NOMO-1 (cell line): ENCODE results near the gene NIN.

Source experiments
- DNase-seq, 2 experiments: peaks; one replicate each; lab custom pipeline; 2025; ENCODE audit not compliant: unreplicated experiment in 2 of 2; lab: John Stamatoyannopoulos, UW

Gene NIN

GRCh38 chr14:50768680-50769079, 62.3 kb downstream of the NIN start:
- no peak for DNase-seq

DNA sequence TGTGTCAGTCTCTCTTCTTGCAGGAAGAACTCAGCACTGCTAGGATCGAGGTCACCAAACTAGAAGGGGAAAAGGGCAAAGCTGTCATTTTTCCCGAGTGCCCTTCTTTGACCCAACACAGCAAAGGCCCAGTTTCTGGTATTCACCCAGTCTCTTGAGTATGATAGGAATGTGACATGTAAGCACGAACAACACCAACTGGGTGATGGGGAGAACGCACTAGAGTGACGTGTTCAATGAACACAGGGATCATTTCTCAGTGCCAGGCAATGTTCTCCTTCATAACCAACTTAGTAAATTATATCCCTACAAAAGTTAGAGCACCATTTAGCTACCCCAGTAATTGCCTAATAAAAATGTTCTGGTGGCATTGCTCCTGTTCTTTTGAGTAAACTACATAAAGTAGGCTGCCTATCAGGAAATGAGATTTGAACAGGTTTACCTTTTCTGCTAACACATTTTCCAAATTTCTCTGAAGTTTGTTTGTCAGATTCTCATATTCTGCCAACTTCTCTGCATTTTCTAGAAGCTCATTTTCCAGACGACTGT, 64.5 kb downstream of the NIN start:
- no peak for DNase-seq

GRCh38 chr14:50763382-50764007, 67.5 kb downstream of the NIN start:
- DNase-seq, result no peak

DNA sequence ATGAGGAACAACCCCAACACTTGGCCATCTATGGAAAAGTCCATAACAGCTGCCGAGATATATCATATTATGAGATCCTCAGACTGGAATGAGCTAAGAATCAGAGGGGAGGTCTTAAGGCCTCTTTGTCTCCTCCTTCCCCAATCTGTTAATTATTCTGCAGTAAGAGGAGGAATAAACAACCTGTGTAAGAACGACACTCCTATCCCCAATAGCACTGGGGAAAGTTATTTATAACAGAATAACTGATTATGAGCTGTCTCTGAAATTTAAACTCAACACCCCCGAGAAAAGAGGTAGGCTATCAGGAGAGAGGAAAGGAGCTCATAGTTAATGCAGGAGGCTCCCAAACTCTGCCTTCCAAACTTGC, 68.0 kb downstream of the NIN start:
- DNase-seq, result no peak

GRCh38 chr14:50762001-50762930, 68.7 kb downstream of the NIN start:
- no peak for DNase-seq

DNA sequence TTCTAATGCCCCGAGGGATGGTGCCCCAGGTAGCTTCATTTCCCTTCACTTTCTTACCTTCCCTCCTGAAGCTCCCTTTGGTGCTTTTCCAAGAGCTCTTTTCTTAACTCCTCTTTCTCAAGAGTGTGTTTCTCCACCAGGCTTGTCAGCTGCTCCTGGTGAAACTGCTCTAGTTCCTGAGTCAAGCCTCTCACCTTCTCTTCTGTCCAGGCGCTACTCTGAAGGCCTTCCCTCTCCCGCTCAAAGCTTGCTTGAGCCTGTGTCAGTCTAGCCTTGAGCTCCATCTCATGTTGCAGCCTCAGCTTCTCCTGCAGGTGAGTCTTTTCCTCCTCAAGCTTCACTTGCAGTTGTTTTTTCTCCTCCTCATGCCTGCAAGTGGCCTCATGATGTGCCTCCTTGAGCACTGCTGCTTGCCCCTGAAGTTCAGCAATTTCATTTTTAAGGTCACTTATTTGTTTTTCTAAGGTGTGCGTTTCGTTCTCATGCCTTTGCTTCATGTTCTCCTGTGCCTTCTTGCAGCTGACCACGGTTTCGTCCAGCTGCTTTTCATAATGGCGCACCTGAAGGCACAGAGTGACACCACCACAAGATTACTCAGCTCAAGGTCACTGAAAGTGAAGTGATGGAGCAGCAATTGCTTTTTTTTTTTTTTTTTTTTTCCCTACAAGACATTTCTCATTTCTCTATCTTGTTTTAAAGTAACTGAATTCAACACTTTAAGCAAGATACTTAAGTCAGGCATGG, 71.0 kb downstream of the NIN start:
- no peak for DNase-seq

DNA sequence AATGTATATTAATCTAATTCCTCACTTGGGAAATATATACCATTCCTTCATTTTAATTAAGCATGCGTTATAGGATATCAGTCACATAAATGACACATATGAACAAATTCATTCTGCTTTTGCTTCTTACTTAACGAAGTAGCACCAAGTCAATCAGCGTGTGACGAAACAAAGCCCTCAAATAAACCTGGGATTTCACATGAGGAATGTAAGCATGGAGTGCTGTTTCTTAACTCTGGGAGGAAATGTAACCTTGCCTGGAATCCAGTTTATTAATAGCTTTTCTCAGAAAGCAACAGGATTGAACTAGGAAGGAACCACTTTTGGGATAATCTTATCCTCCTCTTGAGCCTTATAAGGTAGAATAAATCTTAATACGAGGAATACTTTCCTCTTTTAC, 72.0 kb downstream of the NIN start:
- DNase-seq, result no peak

DNA sequence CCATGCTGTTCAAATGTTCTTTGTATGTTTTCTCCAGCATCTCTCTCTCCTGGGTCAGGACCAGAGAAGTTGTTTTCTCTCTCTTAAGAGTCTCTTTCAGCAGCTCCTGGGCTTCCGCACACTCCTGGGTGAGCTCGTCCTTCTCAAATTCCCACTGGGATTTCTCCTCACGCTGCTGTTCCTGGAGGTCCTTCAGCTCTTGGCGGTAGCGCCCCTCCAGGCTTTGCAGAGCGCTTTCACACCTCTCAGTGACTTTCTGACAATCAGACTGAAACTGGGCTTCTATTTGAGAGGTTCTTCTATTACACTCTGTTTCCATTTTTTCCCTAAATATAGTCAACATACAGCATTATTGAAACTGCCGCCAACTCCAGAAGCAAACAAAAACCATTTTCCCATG, 72.7 kb downstream of the NIN start:
- DNase-seq, result no peak

GRCh38 chr14:50757702-50758101, 73.3 kb downstream of the NIN start:
- no peak for DNase-seq

DNA sequence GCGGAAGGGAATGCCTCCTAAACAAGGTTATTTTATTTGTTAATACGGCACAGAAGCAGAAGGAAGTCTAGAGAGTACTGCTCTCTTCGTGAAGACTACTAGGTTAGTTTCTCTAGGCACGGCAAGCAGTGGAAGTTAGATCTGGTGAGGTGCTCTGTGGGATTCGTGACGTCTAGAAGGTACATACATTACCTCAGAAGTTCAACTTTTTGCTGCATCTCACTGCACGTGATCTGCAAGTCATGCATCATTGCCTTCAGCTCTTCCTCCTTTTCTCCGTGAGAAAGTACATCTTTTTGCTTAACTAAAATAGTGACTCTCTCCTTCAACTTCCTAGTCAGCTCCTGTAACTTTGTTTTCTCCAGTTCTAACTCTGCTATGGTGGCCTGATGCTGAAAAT, 74.7 kb downstream of the NIN start:
- DNase-seq, result no peak

- no peak for DNase-seq
Measured at GRCh38 chr14:50750323-50750722, 80.6 kb downstream of the NIN start.

DNA sequence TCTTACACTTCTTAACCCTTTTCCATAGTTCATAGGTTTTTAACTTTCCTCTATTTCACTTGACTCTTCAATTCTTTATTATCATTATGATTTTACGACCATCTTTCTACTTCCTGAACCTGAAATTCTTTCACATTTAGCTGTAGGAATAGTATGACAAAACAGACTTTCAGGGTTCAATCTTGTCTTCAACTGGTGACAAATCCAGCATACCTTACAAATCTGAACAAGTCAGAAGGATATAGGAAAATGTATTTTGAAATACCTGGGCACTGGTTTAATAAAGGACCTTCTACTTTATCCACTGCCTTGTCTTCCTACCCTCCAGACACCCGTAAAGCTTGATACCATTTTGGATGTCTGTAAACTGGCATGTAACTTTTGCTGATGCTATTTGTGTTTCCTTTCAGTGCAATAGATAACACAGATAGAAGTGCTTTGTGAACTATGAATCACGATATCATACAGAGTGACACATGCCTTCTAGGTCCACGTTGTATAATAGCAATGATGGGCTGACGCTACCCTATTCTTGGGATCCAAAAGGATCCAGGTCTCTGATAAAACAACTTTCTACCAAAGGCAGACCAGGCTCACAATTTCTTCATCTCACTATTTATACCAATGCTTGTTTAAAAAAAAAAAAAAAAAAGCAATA, 85.4 kb downstream of the NIN start:
- no peak for DNase-seq

GRCh38 chr14:50744231-50744630, 86.7 kb downstream of the NIN start:
- no peak for DNase-seq

GRCh38 chr14:50741567-50741966, 89.4 kb downstream of the NIN start:
- DNase-seq, result no peak

GRCh38 chr14:50740856-50741255, 90.1 kb downstream of the NIN start:
- no peak for DNase-seq

DNA sequence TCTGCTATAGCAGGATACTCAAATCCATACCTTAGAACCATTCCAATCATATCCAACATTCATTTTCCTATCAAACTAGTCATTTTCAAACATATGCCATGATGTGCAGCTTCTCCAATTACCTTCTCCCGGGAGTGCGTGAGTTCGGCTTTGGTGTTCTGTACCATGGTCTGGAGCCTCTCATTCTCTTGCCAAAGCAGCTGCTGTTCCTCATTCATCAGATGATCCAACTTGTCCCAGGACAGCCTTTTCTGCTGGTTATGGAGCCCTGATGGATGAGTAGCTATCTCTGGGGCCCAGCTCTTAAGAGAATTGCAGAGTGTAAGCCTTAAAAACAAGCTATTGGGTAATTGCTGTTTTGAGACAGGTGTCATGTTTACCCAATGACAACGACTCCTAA, 91.8 kb downstream of the NIN start:
- no peak for DNase-seq

DNA sequence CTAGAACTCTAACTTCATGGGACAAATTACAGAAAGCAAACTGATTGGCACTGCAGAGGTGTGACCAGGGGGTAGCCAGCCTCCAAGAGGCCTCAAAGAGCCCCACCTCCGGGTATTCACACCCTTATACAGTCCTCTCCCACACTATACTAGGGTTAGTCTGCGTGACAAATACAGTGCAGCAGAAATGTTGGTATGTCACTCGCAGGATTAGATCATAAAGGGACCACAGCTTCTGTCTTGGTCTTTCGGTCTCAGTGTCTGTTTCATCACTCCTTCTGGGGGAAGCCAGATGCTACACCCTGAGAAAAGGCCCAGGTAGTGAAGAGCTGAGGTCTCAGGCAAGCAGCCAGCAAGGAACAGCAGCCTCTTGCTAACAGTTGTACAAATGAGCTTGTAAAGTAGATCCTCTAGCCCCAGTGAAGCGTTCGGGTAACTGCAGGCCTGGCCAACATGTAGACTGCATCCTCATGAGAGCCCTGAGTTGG, 94.0 kb downstream of the NIN start:
- DNase-seq, result no peak

- no peak for DNase-seq
Measured at GRCh38 chr14:50734950-50735695, 95.8 kb downstream of the NIN start.

DNA sequence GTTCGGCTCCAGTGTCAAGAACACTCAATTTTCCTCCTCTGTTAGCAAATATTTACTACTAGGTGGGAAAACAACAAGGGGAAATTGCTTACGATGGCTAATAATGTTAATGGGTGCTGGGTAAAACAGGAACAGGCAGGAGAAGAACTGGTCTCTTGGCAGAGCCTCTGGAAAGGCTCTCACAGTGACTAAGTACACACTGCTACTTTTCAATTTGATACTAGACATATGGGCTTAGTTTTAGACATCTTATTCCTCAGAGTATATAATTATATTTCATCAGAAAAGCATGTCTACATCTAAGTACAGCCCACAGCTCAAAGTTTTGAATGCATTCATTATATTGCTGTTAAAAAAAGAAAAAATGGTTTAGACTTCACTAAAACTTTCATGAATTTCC, 97.5 kb downstream of the NIN start:
- no peak for DNase-seq

- no peak for DNase-seq
Measured at GRCh38 chr14:50728836-50729235, 102.1 kb downstream of the NIN start.
